Islet precursor cell (in vitro differentiated cells): Measurements from ENCODE around the gene ADRB1.

Experiments used
- DNase-seq: peaks from one replicate; pipeline ENCODE4 v3.0.0-alpha.2; 2018

The ADRB1 gene

DNA sequence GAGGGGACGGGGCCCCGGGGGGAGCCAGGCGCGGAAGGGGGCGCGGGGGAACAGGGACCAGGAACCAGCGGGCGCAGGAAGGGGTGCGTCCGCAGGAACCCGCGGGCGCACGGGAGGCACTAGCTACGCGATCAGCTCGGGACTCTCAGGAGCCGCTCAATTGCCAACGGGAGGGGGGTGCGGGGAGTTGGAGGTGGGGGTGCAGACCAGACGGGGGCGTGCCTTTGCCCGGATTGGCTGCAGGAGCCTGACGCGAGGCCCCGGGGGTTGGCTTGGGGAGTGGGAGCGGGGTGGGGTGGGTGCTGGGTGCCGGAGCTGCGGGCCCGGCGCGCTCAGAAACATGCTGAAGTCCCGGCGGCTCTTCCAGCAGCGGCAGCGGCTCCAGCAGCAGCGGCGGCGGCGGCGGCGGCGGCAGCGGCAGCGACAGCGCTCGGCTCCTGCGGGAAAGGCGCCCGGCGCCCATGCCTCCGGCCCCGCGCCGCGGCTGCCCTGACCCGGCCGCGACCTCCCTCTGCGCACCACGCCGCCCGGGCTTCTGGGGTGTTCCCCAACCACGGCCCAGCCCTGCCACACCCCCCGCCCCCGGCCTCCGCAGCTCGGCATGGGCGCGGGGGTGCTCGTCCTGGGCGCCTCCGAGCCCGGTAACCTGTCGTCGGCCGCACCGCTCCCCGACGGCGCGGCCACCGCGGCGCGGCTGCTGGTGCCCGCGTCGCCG lies at the start of gene ADRB1:
TSS of gene ADRB1 (plus strand) at position 335 of the 715 bp plus-strand sequence. CDS start at position 602, 267 bp downstream.
- DNase-seq = peak; percentile 87

DNA sequence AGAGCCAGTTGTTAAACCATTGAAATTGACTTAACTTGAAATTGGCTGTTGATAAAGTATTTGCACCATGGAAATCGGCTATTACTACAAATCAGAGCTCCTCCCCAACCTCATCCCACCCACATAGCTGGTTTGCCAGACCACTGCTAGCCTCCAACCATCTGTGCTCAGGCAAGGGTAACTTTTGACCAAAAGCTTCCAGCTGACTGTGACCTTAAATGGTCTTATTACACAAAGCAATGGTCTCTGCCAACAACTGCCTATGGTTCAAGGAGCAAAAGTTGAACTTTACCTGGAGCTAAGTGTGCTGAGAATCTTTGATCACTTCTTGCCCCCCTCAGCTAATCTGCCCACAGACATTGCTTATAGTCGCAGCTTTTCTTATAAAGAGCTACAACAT lies 48.5 kb upstream of the ADRB1 start:
- DNase-seq = no peak

DNA sequence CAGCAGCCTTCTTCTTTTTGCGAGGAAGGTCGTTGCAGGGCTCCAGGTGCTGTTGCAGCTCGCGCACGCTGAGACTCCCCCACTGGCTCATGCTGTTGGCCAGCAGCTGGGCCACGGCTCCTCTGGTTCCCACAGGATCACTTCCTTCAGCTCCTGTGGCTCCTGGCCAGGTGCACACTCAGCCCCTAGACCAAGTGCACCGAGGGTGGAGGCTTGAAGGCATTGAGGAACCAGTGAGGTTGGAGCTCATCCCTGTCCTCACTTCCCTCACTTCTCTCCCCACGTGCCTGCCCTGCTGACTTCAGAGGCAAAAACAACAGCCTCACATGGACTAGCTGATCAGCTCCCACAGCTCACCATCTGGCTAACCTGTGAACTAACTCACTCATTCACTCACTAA lies 46.2 kb upstream of the ADRB1 start:
- DNase-seq = no peak

DNA sequence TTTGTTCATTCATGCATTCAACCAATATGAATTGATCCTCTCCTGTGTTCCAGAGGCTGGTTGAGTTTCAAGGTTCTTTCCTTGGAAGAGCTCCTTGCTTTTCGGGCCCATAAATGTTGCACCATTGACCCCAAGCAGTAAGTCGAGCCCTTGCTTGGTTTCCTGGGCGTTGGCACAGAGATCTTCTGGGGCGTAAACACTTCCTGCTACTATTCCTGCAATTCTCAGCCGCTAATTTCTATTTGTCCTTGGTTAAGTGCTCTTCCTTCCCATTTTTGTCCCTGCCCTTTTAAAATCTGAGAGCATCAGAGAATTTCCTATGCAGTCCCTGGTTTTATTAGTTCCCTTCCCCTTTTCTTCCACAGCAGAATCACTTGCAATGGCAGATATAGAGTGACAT lies 44.1 kb upstream of the ADRB1 start:
- DNase-seq = no peak

DNA sequence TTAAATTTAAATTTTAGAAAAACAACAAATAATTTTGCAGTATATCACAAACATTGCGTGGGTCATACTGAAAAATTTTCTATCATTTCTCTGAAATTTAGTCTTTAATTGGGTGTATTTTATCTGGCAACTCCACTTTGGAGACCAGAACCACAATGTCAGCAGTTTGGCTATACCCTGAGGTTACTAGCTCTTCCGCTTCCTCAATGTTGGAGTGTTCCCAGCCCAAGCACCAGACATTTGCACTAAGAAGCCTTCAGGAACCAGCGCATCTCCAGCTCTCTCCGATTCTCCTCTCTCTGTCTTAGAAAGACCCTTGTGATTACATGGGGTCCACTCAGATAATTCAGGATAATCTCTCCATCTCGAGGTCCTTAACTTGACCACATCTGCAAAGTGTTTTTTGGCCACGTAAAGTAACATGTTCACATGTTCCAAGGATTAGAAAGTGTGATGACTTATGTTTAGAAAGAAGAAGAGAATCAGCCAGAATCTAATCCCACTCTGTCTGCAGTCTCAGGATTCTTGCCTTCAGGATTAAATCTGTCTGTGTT lies 43.1 kb upstream of the ADRB1 start:
- DNase-seq = no peak

DNA sequence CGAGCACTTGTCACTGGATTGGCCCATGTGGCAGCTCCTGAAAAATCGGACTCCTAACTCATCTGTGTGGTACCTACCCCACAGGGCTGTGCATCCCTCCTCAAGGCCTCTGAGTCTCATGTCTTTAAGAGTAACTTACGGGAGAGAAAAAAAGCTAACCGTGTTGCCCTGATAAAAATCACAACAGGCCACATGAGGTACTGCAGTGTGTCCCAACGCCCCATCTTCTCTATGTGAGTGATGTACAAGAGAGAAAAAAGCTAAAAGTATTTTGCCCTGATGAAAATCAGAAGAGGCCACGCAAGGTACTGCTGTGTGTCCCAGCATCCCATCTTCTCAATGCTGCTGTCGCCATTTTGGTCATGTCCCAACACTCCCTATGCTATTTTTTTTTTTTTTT lies 41.2 kb upstream of the ADRB1 start:
- no peak for DNase-seq

DNA sequence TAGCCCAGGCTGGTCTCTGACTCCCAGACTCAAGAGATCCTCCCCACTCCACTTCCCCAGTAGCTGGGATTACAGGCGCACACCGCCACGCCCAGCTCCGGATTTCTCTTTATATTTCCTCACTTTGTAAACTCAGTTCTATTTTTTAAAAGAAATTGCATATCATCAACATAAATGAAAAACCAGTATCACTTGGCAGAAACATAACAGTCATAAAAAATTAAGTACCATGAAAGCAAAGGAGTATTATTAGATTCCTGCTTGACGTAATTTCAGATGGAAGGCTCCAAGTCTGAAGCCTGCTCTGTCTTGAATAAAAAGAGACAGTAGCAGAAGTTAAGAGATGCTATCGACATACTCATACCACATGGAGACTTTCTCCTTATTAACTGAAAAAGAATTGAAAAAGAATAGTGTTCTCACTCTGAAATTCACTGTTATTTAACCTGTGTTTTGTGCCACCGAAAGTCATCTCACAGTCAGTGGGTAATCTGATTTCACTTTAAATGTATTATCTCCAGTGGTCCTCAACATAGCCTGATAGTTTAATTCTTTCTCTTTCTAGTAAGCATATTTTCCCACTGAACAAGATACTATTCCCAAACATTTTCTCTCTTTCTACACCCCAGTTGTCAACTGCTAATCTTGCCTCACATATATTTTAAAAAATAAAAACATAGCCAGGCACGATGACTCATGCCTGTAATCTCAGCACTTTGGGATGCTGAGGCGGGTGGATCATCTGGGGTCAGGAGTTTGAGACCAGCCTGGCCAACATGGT lies 40.3 kb upstream of the ADRB1 start:
- DNase-seq = no peak

DNA sequence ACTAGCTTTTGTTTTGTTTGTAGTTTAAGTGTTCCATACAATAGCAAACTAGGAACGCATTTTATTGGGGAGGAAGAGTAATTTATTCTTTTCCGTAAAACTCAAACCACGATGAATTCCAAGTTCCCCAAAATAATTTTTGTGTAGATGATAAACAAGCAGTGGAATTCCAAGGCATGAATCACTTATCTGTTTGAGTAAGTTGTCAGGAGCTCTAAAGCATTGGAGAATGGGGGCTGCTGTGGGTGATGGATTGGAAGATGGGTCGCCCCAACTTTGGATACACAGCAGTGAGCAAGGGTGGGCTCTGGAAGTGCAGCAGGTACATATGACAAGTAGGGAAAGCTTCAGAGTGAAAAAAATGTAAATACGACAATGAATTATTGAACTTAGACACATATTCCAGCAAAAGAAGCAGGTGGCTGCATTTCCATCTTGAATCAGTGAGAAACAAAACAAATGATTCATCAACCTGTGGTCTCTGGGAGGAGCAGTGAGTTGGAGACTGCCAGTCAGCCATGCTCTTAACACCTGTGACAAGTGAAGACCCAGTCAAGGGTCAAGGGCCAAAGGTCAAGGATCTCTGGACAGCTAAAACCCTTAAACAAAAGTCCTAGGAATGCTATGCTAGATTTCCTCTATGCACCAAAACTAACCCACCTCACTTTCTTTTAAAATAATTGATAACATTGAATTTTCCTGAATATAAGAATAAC lies 34.2 kb upstream of the ADRB1 start:
- DNase-seq = no peak

DNA sequence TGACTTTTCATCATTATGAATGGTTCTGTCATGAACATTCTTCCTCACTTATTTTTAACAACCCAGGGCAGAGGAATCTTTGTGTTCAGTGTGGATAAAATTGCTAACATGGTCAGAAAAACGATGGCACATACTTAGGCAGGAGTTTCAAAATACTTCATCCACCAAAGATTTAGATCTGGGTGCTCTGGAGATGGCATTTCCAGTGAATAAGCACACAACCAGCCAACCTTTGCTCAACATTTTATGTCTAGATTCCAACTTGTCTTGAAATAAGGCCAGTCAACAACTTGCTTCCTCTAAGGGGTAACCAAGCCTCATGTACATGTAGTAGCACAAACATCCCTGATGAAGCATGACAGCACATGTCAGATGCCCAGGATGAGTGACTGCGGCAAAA lies 33.4 kb upstream of the ADRB1 start:
- no peak for DNase-seq

DNA sequence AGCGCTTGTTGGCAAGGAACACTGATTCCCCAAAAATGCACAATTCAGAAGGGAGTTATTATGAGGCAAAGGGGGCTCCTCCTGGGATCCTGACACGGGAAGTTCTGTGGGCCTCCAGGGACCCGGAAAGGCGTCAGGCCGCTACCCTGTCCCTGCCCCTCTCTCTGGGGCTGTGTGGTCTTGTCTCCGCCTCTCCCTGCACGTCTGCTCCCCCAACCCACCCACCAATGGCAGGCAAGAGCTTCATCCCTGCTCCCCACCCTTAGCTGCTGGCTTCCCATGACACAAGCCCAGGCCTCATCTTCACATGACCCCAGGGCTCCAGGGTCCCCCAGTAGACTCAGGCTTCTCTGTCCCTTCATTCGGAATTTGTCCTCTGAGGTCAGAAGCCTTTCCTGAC lies 31.0 kb upstream of the ADRB1 start:
- no peak for DNase-seq

DNA sequence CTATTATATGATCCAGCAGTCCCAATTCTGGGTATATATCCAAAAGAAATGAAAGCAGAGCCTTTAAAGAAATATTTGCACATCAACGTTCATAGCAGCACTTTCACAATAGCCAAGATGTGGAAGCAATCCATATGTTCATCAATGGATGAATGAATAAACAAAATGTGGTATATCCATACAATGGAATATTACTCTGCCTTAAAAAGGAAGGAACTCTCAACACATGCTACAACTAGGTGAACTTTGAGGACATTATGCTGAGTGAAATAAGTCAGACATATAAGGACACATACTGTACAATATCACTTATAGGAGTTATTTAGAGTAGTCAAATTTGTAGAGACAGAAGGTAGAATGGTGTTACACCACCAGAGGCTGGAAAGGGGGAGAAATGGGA lies 28.0 kb upstream of the ADRB1 start:
- DNase-seq = no peak

DNA sequence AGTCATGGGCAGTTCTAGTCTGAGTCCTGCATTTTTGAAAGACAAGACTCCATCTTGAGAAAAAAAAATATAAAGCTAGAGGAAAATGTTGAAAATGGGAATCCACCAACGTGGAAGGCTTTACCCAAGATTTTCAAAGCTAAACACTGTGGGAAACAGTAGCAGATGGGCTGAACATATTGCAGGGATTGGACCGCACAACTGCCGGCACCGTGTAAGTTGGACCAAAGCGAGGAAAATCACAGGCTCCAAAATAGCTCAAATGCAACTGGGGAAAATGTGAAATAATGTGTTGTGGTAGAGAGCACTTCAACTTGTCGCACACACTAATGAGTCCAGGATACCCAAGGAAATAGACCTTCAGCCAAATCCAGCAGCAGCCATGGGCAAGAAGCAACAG lies 26.4 kb upstream of the ADRB1 start:
- no peak for DNase-seq

DNA sequence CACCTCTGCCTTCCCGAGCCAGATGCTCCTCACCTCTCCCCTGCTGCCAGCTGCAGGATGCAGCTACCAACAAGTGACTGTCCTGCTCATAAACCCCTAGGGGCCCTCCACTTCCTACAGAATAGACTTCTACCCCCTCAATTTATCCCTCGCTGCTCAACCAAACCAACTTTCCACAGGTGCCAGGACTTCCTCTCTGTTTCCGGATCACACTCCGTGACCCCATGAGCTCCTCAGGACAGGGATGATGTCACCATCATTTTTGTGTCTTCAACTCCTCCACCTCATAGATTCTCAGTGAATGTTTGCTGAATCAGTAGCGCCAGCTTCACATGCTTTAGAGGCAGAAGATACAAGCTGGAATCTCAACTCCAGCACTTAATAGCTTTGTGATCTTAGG lies 25.8 kb upstream of the ADRB1 start:
- DNase-seq = no peak

DNA sequence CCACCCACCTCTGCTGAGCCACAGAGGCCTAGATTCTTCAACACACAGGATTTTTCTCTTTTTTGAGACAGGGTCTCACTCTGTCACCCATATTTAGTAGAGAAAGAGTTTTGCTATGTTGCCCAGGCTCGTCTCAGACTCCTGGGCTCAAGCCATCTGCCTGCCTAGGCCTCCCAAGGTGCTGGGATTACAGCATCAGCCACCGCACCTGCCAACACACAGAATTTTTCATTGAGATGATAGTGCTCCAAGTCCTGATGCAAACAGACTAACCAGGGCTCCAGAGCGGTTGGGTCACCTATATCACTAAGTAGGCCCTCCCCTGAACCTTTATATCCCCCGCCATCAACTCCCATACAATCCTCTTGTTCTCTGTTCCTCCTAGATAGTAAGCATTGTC lies 24.4 kb upstream of the ADRB1 start:
- DNase-seq = no peak

DNA sequence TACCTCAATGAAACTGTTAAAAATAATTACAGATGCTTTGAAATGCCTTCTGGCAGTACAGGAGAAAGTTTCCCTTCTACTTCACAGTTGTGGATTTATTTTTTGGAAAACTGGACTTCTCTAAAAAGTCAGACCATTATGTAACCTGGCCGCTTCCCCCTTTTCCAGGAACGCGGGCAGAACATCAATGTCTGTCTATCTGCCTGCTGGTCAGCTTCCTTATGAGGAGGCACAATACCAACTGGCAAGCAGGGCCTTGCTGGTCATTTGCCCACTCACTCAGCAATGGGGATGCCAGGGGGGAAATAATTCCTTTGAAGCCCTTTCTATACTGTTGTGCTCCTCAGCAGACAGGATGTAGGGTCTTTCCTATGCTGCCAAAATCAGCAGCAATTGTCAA lies 22.5 kb upstream of the ADRB1 start:
- DNase-seq = no peak

DNA sequence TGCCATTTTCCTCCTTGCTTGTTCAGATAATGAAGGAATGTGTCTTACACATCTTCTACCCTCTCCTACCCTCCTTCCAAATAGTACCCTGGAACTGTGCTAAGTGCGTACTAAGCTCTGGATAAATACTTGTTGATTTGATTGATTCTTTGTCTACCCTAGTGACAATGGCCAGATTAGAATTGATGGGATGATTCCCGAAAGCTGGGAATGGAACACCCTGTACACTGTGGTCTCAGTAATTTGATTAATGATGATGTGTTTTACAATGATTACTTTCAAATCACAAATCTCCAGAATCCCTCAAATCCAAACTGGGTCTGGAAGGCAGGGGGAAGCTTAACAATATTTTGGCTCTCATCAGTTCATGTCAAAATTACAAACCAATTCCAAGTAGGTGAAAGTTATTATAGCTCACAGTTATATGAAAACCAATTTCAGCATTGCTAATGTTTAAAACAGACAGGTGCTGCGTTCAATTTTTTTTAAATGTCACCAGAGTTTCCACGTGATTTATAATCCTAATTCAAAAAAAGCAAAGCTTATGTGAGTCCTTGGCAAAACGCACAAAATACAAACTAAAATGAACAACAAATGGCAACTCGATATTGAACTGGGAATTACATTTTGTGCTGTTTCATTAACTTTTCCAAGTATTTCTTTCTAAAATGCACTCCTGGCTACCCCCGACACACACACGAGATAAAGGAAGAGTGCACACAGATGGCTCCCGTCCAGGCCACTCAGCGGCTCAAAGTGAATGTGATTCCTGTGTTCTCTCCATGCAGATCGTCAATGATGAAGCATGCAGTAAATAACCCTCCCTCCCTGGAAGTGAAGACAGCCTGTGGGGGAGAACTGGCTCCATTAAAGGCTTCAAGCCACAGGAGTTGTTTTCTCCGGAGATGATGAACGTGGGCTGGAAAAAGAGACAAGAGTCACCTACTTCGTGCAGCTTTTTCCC lies 21.7 kb upstream of the ADRB1 start:
- no peak for DNase-seq

DNA sequence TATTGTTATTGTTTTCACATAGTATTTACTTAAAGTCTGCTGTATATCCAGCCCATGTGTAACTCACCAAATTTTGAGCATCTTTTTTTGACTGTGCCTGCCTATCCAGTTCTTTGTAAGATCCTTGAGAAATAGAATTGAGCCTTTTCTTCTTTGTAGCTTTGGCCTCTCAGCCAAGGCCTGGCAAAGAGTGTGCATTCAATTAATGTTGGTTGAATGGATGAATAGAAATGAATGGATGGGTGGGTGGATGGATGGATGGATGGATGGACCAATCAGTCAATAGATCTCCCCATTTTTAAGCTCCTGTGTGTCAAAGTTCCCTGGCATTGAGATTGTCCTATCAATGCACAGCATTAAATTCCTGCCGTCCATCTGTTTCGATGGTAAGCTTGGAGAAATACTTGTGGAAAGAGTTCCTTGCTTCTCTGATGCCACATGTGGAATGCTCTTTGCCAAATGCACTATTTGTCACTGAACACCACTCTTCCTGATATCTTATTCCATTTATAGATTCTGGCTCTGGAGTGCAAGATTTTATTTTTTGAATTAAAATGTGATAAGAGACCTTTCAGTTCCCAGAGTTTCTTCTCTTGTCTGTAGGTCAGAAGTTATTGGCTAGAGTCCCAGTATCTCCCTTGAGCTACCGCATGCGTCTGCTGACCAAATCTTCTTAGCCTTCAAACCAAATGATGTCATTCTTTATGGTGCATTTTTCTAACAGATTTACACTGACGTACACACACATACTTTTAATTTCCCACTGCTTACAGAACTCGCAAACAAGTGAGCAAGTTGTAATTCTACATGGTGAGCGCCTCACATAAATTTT lies 20.7 kb upstream of the ADRB1 start:
- no peak for DNase-seq

DNA sequence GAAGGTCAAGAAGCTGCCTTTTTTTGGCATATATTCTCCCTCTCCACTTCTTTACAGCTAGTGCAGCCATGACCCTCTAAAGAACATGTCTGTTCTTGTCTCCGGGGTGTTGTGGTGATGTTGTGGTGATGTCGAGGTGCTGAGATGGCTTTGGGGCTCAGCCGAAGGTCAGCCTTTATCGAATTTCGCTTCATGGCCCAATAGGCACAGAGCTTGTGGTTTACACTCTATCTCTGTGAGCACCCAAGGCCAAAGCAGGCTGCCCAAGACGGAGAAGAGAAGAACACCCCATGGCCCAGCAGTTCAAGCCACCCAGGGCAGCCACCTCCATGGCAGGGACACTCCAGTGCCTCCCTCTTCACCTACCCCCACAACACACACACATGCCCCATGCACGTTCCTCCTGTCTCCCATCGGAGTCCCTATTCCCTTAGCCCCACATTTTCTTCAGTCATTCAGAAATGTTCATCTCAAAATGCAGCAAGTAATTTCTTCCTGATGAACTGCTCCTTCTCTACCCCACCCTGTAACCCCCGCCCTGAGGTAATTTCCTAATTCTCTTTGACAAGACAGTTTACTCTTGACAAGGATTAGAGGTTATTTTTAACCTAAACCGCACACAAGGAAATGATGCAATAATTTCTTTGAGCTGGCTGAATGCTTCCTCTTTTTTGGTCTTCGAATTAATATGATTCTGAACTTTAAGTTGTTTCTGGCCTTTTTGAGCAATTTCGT lies 18.6 kb upstream of the ADRB1 start:
- no peak for DNase-seq

DNA sequence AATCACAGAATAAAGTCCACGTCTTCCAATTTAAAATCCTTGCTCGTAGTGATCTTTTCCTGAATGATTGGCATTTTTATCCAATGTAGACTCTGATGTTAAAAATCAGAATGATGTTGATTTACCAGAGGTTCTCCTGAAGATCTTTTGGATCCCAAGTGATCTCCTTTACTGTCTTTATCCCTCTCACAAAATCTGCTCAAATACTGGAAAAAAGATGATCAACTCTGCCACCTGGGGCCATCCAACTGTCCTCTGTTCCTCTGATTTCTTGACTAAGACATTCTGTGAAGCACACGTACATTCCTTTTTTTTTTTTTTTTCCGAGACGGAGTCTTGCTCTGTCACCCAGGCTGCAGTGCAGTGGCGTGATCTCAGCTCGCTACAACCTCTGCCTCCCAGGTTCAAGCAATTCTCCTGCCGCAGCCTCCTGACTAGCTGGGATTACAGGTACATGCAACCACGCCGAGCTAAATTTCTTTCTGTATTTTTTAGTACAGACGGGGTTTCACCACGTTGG lies 18.0 kb upstream of the ADRB1 start:
- no peak for DNase-seq
